GM19328 (cell line): ENCODE results near the gene LRRC4.

Experiments
- ATAC-seq: cut with Tn5 transposase; IDR thresholded peaks from one replicate; pipeline ENCODE4 v1.9.1; 2021; ENCODE audit warnings: mild to moderate bottlenecking, moderate library complexity; ENCODE audit not compliant: unreplicated experiment

LRRC4 gene

GRCh38 chr7:128060018-128060417, 28.8 kb upstream of the LRRC4 start:
- no peak for ATAC-seq

GRCh38 chr7:128059143-128059988, 28.1 kb upstream of the LRRC4 start:
- no peak for ATAC-seq

GRCh38 chr7:128057909-128058308, 26.7 kb upstream of the LRRC4 start:
- ATAC-seq: no peak

GRCh38 chr7:128056901-128057300, 25.7 kb upstream of the LRRC4 start:
- ATAC-seq: no peak

GRCh38 chr7:128055637-128056036, 24.4 kb upstream of the LRRC4 start:
- ATAC-seq: no peak

GRCh38 chr7:128054511-128054910, 23.3 kb upstream of the LRRC4 start:
- no peak for ATAC-seq

- ATAC-seq: no peak
Measured at GRCh38 chr7:128053991-128054390, 22.8 kb upstream of the LRRC4 start.

- ATAC-seq: no peak
Measured at GRCh38 chr7:128053023-128053422, 21.8 kb upstream of the LRRC4 start.

GRCh38 chr7:128052404-128052803, 21.2 kb upstream of the LRRC4 start:
- ATAC-seq: no peak

GRCh38 chr7:128045766-128046165, 14.5 kb upstream of the LRRC4 start:
- no peak for ATAC-seq

- no peak for ATAC-seq
Measured at GRCh38 chr7:128045158-128045557, 13.9 kb upstream of the LRRC4 start.

- no peak for ATAC-seq
Measured at GRCh38 chr7:128044064-128044463, 12.8 kb upstream of the LRRC4 start.

- no peak for ATAC-seq
Measured at GRCh38 chr7:128042012-128042411, 10.8 kb upstream of the LRRC4 start.

GRCh38 chr7:128041203-128041602, 10.0 kb upstream of the LRRC4 start:
- ATAC-seq: no peak

- no peak for ATAC-seq
Measured at GRCh38 chr7:128040205-128040604, 9.0 kb upstream of the LRRC4 start.

- ATAC-seq: no peak
Measured at GRCh38 chr7:128039544-128039953, 8.3 kb upstream of the LRRC4 start.

- ATAC-seq: no peak
Measured at GRCh38 chr7:128037880-128038619, 6.8 kb upstream of the LRRC4 start.

GRCh38 chr7:128037081-128037480, 5.8 kb upstream of the LRRC4 start:
- ATAC-seq: no peak

- ATAC-seq: peak; percentile 41
Measured at GRCh38 chr7:128036226-128036940, 5.1 kb upstream of the LRRC4 start.

- no peak for ATAC-seq
Measured at GRCh38 chr7:128035712-128036111, 4.5 kb upstream of the LRRC4 start.

GRCh38 chr7:128034825-128035224, 3.6 kb upstream of the LRRC4 start:
- ATAC-seq: no peak

GRCh38 chr7:128033246-128033645, 2.0 kb upstream of the LRRC4 start:
- no peak for ATAC-seq
